ENCODE data around the gene SHISA2.
"Not testable (repeated sequence)": the region's sequence is repeated elsewhere in the genome, so short reads cannot be mapped to it uniquely, and the experiment has no call there.

The SHISA2 gene

GRCh38 chr13:26051657-26052311, at the start of gene SHISA2:
Gene SHISA2, minus strand, starts transcription at chr13:26052016. Its CDS starts 1,041 bp downstream, at chr13:26050975.
- peak in 1 of 2 experiments; percentile 15 for DNase-seq (ENCODE audit: low read depth in 2 of 2)

GRCh38 chr13:26095846-26096610, 44.2 kb upstream of the SHISA2 start:
- no peak for DNase-seq (ENCODE audit: low read depth in 2 of 2)

DNA sequence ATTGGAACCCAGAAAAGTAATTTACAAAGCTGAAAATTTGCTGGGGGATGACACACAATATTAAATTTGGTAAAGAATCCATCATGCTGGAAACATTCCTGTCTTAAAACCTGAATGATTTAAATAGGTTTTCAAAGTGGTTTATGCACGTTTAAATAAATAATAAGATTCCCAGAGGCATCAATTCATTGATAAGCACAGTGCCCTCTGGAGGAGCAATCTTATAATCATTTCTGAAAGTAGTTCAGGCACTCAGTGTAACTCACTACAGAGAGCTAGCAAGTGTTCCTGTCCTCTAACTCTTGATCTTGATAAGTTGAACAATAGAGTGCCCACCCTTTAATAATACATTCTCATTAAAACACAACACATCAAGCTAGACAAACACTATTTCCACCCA, 43.5 kb upstream of the SHISA2 start:
- DNase-seq (ENCODE audit: low read depth in 2 of 2), result no peak

GRCh38 chr13:26076821-26077220, 25.0 kb upstream of the SHISA2 start:
- DNase-seq (ENCODE audit: low read depth in 2 of 2), result not testable (repeated sequence)

GRCh38 chr13:26075498-26075897, 23.7 kb upstream of the SHISA2 start:
- no peak for DNase-seq (ENCODE audit: low read depth in 2 of 2)

GRCh38 chr13:26074706-26075105, 22.9 kb upstream of the SHISA2 start:
- DNase-seq (ENCODE audit: low read depth in 2 of 2), result no peak

DNA sequence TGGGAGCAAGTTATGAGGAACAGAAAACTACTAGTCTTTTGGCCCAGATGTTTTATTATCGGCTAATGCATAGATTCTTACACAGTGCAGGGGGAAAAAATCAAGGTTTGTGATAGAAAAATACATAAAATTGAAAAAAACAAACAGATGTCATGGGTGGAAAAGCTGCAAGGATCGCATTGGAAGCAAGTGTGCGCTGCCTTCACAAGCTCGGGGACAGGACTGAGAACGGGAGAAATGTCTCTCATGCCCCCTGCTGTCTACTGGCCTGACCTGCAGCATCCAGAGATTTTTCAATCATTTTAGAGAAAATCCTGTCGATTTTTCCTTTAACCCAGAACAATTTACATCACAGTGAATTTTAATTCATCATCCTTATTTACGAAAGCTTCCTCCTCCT, 20.5 kb upstream of the SHISA2 start:
- not testable (repeated sequence) for DNase-seq (ENCODE audit: low read depth in 2 of 2)

- no peak for DNase-seq (ENCODE audit: low read depth in 2 of 2)
These were observed 19.9 kb upstream of the SHISA2 start for GRCh38 chr13:26071691-26072090.

DNA sequence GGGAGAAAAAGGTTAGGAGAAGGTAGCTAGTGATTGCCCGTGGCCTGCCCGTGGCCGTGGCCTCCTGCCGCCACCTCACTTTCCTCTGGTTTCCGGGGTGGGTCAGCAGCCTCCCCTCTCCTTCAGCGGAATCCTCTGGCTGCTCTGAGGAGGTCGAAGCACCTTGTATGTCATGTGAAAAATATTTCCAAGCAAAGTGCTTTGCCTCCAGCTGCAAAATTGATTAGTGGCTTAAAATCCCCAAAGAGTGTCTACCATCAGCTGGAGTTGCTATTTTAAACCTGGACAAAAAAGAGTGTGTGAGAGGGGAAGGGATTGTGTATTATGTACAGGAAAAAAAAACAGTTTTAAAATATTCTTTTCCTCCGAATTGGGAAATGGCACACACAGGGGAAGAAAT, 17.8 kb upstream of the SHISA2 start:
- not testable (repeated sequence) for DNase-seq (ENCODE audit: low read depth in 2 of 2)

- not testable (repeated sequence) for DNase-seq (ENCODE audit: low read depth in 2 of 2)
These were observed 16.6 kb upstream of the SHISA2 start for GRCh38 chr13:26068372-26068771.

DNA sequence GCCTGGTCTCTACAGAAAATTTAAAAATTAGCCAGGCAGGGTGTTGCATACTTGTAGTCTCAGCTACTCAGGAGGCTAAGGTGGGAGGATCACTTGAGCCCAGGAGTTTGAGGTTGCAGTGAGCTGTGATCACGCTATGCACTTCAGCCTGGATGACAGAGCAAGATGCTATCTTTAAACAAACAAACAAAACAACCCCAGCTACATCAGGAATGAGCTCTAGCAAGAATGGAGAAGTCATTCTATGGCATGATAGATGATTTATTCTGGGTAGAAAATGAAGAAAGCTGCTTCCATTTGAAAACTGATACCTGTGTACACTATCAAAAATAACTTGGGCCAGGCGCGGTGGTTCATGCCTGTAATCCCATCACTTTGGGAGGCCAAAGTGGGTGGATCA, 15.8 kb upstream of the SHISA2 start:
- DNase-seq (ENCODE audit: low read depth in 2 of 2), result no peak

GRCh38 chr13:26066492-26066891, 14.7 kb upstream of the SHISA2 start:
- DNase-seq (ENCODE audit: low read depth in 2 of 2), result not testable (repeated sequence)

GRCh38 chr13:26062853-26063444, 11.1 kb upstream of the SHISA2 start:
- DNase-seq (ENCODE audit: low read depth in 2 of 2), result peak in 1 of 2 experiments; percentile 33

- peak; percentile 24 to 45 for DNase-seq (ENCODE audit: low read depth in 2 of 2)
These were observed 10.1 kb upstream of the SHISA2 start for GRCh38 chr13:26061947-26062346.

DNA sequence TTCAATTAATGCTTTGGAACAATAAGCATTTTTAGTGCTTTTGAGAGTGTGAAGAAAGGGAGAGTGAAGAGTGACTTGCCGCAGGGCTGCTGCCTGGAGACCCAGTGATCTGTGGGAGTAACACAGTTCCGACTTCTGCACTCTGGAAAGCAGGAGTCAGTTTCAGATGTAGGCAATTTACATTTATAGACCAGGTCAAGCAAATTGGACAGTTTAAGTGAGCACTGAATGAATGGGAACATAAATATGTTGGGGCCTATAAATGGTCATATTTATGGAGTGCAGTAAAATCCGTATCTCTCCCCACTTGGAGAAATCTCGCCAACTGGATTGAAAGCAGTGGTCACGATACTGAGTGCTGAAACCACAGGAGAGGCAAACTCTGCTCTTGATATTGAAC, 9.4 kb upstream of the SHISA2 start:
- no peak for DNase-seq (ENCODE audit: low read depth in 2 of 2)

GRCh38 chr13:26060357-26060756, 8.5 kb upstream of the SHISA2 start:
- no peak for DNase-seq (ENCODE audit: low read depth in 2 of 2)

DNA sequence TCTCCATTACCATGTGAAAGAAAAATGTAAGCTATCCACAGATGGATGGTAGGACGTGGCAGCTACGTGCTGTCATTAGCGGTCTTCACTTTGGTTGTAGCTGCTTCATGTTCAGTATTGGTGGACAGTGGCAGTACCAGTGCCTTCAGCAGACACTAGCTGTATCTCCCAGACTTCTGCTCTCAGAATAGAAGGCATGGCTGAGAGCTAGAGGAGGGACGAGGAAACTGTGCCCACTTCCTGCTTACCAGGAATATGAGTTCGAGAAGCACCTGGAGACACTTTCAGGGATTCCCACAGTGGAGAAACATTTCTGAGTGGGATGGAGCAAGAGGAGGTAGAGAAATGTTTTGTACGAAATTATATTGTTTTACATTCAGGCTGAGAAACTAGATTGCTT, 6.9 kb upstream of the SHISA2 start:
- DNase-seq (ENCODE audit: low read depth in 2 of 2), result no peak

DNA sequence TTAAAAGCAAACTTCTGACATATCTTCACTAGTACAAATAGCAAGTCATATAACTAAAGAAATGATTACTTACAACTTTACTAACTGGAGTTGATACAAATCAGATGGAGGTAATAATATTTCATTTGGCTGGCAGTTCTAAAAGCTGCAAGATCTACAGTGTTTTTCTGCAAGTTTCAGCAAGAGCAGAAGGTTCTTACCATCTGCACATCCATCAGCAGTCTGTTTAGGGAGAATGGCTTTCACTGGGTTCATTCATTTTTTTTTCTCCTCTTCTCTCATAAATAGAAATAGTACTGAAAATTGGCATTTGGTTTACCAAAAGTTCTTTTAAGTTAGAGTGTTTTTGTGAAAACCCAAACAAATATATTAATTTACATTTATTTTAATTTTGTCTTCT, 3.1 kb upstream of the SHISA2 start:
- no peak for DNase-seq (ENCODE audit: low read depth in 2 of 2)

GRCh38 chr13:26053418-26053980, 1.7 kb upstream of the SHISA2 start:
- no peak for DNase-seq (ENCODE audit: low read depth in 2 of 2)

DNA sequence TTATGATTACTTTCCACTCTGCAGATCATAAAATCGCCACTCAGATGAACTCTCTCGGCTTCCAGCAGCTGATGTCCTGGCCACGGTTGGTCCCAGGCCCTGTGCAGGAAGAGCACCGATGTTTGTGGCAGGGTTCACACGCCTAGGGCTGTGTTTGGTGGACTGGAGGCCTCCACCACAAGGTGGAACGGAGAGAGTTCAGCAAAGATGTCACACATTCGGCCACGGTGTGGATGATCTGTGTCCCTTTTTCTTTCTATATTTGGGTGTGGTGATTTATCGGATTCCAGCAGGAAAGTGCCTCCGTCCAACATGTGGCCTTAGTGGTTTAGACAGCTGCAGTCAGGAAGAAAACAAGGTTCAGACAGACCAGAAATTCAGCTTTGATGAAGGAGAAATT, 521 bp upstream of the SHISA2 start:
- no peak for DNase-seq (ENCODE audit: low read depth in 2 of 2)

DNA sequence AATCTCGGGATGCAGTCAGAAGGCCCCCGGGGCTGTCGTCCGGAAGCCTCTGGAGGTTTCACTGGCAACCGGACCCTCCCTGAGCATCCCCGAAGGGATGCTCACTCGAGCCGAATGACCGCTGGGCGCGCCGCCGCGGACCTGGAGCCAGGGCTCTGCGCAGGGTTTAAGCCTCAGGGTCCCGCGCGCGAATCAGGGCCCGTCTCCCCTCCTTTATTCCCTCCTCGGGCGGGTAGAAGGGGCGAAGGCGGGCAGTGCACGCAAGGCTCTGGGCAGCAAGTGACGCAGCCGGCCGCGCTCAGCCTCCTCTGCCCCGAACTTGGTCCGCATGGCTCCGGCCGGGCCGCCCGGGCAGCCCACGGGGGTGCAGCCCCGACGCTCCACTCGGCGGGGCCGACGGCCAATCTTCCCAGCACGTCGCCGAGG, 572 bp downstream of the SHISA2 start:
- DNase-seq (ENCODE audit: low read depth in 2 of 2), result no peak

DNA sequence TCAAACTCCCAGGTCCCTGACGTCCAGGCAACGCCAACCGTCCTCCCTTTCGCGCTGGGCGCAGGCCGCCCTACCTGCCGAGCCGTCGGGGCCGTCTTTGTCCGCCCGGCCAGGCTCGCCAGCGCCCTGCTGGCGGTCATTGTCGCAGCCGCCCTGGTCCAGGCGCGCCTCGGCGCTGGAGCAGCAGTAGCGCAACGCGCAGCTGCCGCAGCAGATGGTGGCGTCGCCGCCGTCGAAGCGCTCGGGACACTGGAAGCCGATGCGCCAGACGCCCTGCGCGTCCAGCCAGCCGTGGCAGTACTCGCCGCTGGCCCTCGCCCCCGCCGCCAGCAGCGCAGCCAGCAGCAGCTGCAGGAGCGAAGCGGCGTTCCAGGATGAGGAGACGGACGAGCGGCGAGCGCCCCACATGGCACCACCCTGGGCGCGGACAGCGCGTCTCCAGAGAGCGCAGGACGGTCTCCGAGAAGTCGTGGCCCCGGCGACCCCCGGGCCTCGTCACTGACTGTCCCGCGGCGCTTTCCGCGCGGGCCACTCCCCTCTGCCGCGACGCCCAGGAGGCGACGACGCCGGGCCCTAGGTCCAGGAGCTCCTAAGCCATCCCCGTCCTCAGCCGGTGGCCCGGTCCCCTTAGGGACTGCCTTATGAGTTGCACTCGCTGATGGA, 1.1 kb downstream of the SHISA2 start:
- DNase-seq (ENCODE audit: low read depth in 2 of 2), result no peak

All from fibroblast of skin of left quadriceps (primary cell).